Measurements from ENCODE around the gene TMEM116.

The TMEM116 gene

DNA sequence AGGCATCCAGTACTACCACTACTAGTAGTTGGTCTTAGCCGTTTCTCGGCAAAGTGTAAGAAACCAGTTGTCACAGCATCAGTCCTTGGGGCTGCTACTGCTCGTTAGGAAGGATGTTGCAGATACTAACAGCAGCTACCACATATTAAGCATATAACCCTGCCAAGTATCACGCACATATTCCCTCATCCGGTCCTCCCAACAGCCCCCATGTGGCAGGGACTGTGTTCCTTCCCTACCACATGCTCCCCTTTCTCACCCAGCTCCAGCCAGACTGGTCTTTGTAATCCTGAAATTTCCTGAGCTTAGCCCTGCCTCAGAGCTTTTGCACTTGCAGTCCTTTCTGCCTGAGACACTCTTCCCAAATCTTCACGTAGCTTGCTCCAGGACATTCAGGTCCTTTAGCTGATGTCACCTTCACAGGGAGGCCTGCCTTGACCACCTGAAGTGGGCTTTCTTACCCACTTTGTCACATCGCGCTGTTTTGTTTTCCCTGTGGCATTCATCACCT is 8.0 kb upstream of the TMEM116 start:
- TF ChIP-seq, protein P1, sequence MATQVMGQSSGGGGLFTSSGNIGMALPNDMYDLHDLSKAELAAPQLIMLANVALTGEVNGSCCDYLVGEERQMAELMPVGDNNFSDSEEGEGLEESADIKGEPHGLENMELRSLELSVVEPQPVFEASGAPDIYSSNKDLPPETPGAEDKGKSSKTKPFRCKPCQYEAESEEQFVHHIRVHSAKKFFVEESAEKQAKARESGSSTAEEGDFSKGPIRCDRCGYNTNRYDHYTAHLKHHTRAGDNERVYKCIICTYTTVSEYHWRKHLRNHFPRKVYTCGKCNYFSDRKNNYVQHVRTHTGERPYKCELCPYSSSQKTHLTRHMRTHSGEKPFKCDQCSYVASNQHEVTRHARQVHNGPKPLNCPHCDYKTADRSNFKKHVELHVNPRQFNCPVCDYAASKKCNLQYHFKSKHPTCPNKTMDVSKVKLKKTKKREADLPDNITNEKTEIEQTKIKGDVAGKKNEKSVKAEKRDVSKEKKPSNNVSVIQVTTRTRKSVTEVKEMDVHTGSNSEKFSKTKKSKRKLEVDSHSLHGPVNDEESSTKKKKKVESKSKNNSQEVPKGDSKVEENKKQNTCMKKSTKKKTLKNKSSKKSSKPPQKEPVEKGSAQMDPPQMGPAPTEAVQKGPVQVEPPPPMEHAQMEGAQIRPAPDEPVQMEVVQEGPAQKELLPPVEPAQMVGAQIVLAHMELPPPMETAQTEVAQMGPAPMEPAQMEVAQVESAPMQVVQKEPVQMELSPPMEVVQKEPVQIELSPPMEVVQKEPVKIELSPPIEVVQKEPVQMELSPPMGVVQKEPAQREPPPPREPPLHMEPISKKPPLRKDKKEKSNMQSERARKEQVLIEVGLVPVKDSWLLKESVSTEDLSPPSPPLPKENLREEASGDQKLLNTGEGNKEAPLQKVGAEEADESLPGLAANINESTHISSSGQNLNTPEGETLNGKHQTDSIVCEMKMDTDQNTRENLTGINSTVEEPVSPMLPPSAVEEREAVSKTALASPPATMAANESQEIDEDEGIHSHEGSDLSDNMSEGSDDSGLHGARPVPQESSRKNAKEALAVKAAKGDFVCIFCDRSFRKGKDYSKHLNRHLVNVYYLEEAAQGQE (IDR thresholded peaks at IDR 0.05; ENCODE audit: low read depth), result no peak
- TF ChIP-seq TEAD4 (IDR thresholded peaks at IDR 0.05) (no peak), RAD21 (IDR thresholded peaks at IDR 0.05; ENCODE audit: low read depth) (no peak), EP300 (IDR thresholded peaks at IDR 0.05; ENCODE audit: borderline replicate concordance) (no peak), EGR1 (IDR thresholded peaks at IDR 0.05) (no peak), FOXM1 (IDR thresholded peaks at IDR 0.05; ENCODE audit: borderline replicate concordance, low read depth) (no peak), CEBPB (IDR thresholded peaks at IDR 0.05) (no peak), ZBTB7A (IDR thresholded peaks at IDR 0.05; ENCODE audit: low read depth) (no peak), CREB1 (IDR thresholded peaks at IDR 0.05; ENCODE audit: low read depth) (no peak)
- TF ChIP-seq, protein P2, sequence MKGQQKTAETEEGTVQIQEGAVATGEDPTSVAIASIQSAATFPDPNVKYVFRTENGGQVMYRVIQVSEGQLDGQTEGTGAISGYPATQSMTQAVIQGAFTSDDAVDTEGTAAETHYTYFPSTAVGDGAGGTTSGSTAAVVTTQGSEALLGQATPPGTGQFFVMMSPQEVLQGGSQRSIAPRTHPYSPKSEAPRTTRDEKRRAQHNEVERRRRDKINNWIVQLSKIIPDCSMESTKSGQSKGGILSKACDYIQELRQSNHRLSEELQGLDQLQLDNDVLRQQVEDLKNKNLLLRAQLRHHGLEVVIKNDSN (IDR thresholded peaks at IDR 0.05), result no peak
- TF ChIP-seq, protein P3, sequence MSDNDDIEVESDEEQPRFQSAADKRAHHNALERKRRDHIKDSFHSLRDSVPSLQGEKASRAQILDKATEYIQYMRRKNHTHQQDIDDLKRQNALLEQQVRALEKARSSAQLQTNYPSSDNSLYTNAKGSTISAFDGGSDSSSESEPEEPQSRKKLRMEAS (IDR thresholded peaks at IDR 0.05), result no peak

DNA sequence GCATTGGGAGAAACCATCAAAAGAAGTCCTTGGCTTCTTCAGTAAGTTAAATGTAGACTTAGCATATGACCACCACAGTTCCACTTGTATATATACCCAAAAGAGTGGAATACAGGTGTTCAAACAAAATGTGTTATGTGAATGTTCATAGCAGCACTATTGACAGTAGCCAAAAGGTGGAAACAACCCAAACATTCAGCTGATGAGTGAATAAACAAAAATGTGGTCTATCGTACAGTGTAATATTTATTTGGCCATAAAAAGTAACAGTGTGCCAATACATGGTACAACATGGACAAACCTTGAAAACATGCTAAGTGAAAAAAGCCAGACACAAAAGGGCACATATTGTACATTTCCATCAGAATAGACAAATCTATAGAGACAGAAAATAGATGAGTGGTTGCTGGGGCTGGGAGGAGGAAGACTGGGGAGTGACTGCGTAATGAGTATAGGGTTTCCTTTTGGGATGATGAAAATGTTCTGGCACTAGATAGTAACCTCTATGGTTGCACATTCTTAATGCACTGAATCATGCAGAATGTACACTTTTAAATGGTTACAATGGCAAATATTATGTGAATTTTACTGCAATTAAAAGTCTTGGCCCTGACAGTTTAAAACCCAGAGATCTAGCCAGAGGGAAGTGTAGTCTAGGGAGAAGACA is 5.7 kb upstream of the TMEM116 start:
- TF ChIP-seq FOXM1 (IDR thresholded peaks at IDR 0.05; ENCODE audit: borderline replicate concordance, low read depth) (no peak), CREB1 (IDR thresholded peaks at IDR 0.05; ENCODE audit: low read depth) (no peak), TCF12 (IDR thresholded peaks at IDR 0.05; ENCODE audit: low read depth) (no peak), NFIC (IDR thresholded peaks at IDR 0.05) (no peak), TEAD4 (IDR thresholded peaks at IDR 0.05) (no peak), YY1 (IDR thresholded peaks at IDR 0.05; ENCODE audit: low read depth) (no peak), TAF1 (IDR thresholded peaks at IDR 0.05; ENCODE audit: low read depth) (no peak), CEBPB (IDR thresholded peaks at IDR 0.05) (no peak), EP300 (IDR thresholded peaks at IDR 0.05; ENCODE audit: borderline replicate concordance) (no peak), EGR1 (IDR thresholded peaks at IDR 0.05) (no peak), ZBTB7A (IDR thresholded peaks at IDR 0.05; ENCODE audit: low read depth) (no peak), RAD21 (IDR thresholded peaks at IDR 0.05; ENCODE audit: low read depth) (no peak)
- TF ChIP-seq, protein P3 (IDR thresholded peaks at IDR 0.05), result no peak
- TF ChIP-seq, protein P2 (IDR thresholded peaks at IDR 0.05), result no peak
- TF ChIP-seq, protein P1 (IDR thresholded peaks at IDR 0.05; ENCODE audit: low read depth), result no peak

GRCh38 chr12:112017041-112017440 is 4.1 kb upstream of the TMEM116 start:
- no peak for TF ChIP-seq TCF12 (IDR thresholded peaks at IDR 0.05; ENCODE audit: low read depth)
- TF ChIP-seq RAD21 (IDR thresholded peaks at IDR 0.05; ENCODE audit: low read depth), result no peak
- TF ChIP-seq ZBTB7A (IDR thresholded peaks at IDR 0.05; ENCODE audit: low read depth), result no peak
- TF ChIP-seq CEBPB (IDR thresholded peaks at IDR 0.05), result no peak
- TF ChIP-seq, protein P3 (IDR thresholded peaks at IDR 0.05), result no peak
- no peak for TF ChIP-seq EGR1 (IDR thresholded peaks at IDR 0.05)
- TF ChIP-seq, protein P2 (IDR thresholded peaks at IDR 0.05), result no peak
- no peak for TF ChIP-seq CREB1 (IDR thresholded peaks at IDR 0.05; ENCODE audit: low read depth)
- TF ChIP-seq, protein P1 (IDR thresholded peaks at IDR 0.05; ENCODE audit: low read depth), result no peak

Data from Ishikawa (cell line).